ENCODE data around the gene PCYT1B.
"Not testable (repeated sequence)": the region's sequence is repeated elsewhere in the genome, so short reads cannot be mapped to it uniquely, and the experiment has no call there.

The PCYT1B gene

GRCh38 chrX:24647257-24648058 is at the start of gene PCYT1B:
PCYT1B (minus strand) TSS chrX:24647347; CDS start chrX:24647105, 242 bp downstream.
- DNase-seq (ENCODE audit: low spot score): peak; percentile 76

- no peak for DNase-seq (ENCODE audit: low spot score)
Observed at GRCh38 chrX:24696294-24696693, 49.1 kb upstream of the PCYT1B start.

GRCh38 chrX:24694825-24695224 is 47.7 kb upstream of the PCYT1B start:
- no peak for DNase-seq (ENCODE audit: low spot score)

- DNase-seq (ENCODE audit: low spot score): peak; percentile 92
Observed at GRCh38 chrX:24693453-24694202, 46.5 kb upstream of the PCYT1B start, which contains the start of gene POLA1. POLA1 (plus strand) TSS chrX:24693918; CDS start chrX:24693962, 44 bp downstream.

- DNase-seq (ENCODE audit: low spot score): no peak
Observed at GRCh38 chrX:24692305-24692704, 45.2 kb upstream of the PCYT1B start.

- no peak for DNase-seq (ENCODE audit: low spot score)
Observed at GRCh38 chrX:24684048-24684447, 36.9 kb upstream of the PCYT1B start.

GRCh38 chrX:24682739-24683432 is 35.7 kb upstream of the PCYT1B start:
- no peak for DNase-seq (ENCODE audit: low spot score)

- no peak for DNase-seq (ENCODE audit: low spot score)
Observed at GRCh38 chrX:24676403-24677024, 29.4 kb upstream of the PCYT1B start.

- no peak for DNase-seq (ENCODE audit: low spot score)
Observed at GRCh38 chrX:24673424-24673823, 26.3 kb upstream of the PCYT1B start.

- DNase-seq (ENCODE audit: low spot score): no peak
Observed at GRCh38 chrX:24672701-24673190, 25.6 kb upstream of the PCYT1B start.

- no peak for DNase-seq (ENCODE audit: low spot score)
Observed at GRCh38 chrX:24668111-24668510, 21.0 kb upstream of the PCYT1B start.

- no peak for DNase-seq (ENCODE audit: low spot score)
Observed at GRCh38 chrX:24662352-24662751, 15.2 kb upstream of the PCYT1B start.

GRCh38 chrX:24661292-24661691 is 14.1 kb upstream of the PCYT1B start:
- DNase-seq (ENCODE audit: low spot score): no peak

- no peak for DNase-seq (ENCODE audit: low spot score)
Observed at GRCh38 chrX:24659646-24660045, 12.5 kb upstream of the PCYT1B start.

GRCh38 chrX:24659106-24659505 is 12.0 kb upstream of the PCYT1B start:
- no peak for DNase-seq (ENCODE audit: low spot score)

- DNase-seq (ENCODE audit: low spot score): no peak
Observed at GRCh38 chrX:24658421-24658820, 11.3 kb upstream of the PCYT1B start.

GRCh38 chrX:24657671-24658386 is 10.7 kb upstream of the PCYT1B start:
- DNase-seq (ENCODE audit: low spot score): no peak

- DNase-seq (ENCODE audit: low spot score): not testable (repeated sequence)
Observed at GRCh38 chrX:24655679-24656078, 8.5 kb upstream of the PCYT1B start.

GRCh38 chrX:24651783-24652182 is 4.6 kb upstream of the PCYT1B start:
- no peak for DNase-seq (ENCODE audit: low spot score)

GRCh38 chrX:24648495-24648894 is 1.3 kb upstream of the PCYT1B start:
- no peak for DNase-seq (ENCODE audit: low spot score)

GRCh38 chrX:24646745-24647182 is 383 bp downstream of the PCYT1B start:
- peak; percentile 67 for DNase-seq (ENCODE audit: low spot score)

Data from left forelimb (tissue), 1 donor.